PFSK-1 (cell line): ENCODE measurements around the gene TRAPPC11.

Experiments used
- FOXP2 ChIP-seq: optimal IDR thresholded peaks from 2 replicates; pipeline ENCODE3; 2011; ENCODE audit warnings: borderline replicate concordance, control low read depth, inconsistent platforms; ENCODE audit not compliant: insufficient read depth; ENCODE audit errors: extremely low read length, extremely low read depth
- POLR2AphosphoS5 ChIP-seq: IDR thresholded peaks from 2 replicates; pipeline ENCODE4 v1.6.1; 2012; ENCODE audit warnings: low read depth, mild to moderate bottlenecking, control low read depth, low read length, moderate library complexity
- SIN3A ChIP-seq: IDR thresholded peaks from 2 replicates; pipeline ENCODE4 v1.6.1; 2012; ENCODE audit warnings: mild to moderate bottlenecking, low read length, moderate library complexity, borderline replicate concordance; ENCODE audit not compliant: insufficient read depth
- TAF1 ChIP-seq: IDR thresholded peaks from 2 replicates; pipeline ENCODE4 v1.6.1; 2012; ENCODE audit warnings: low read length, control low read depth, borderline replicate concordance; ENCODE audit not compliant: insufficient read depth
- TF ChIP-seq, protein P1 (sequence below), 2 experiments: IDR thresholded peaks; 2 replicates each; pipeline versions ENCODE4 v1.6.1 to v1.8.0; 2011 to 2012; ENCODE audit warnings: low read depth in 2 of 2, low read length in 2 of 2, control low read depth in 1 of 2, inconsistent platforms in 1 of 2, mild to moderate bottlenecking in 1 of 2, moderate library complexity in 1 of 2; ENCODE audit not compliant: insufficient read depth in 1 of 2

The TRAPPC11 gene

GRCh38 chr4:183733181-183733580 lies 74.1 kb downstream of the TRAPPC11 start:
- TF ChIP-seq FOXP2 (no peak), POLR2AphosphoS5 (no peak)

DNA sequence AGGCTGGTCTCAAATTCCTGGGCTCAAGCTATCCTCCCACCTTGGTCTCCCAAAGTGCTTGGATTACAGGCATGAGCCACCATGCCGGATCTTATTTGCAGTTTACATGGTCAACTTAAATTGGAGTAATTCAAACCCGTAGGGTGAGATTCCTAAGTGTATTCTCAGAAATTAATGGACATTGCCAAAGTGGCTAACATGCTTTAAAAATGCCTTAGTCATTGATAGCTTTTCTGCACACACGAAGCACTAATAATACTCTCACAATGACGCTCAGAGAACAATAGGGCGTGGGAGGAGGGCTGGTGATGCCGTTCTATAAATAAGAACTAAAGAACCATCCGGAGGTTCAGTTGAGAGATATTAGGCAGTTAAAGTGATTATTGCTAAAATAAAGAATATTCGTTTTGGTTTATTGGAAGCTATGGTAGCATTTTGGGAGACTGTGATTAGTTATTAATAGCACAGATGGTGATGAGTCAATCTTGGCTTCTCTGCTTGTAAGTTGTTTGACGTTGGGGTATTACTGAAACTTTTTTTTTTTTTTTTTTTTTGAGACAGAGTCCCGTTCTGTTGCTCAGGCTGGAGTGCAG lies 79.1 kb downstream of the TRAPPC11 start:
- TF ChIP-seq SIN3A (no peak), TAF1 (no peak), POLR2AphosphoS5 (no peak), FOXP2 (no peak)
- TF ChIP-seq, protein P1, sequence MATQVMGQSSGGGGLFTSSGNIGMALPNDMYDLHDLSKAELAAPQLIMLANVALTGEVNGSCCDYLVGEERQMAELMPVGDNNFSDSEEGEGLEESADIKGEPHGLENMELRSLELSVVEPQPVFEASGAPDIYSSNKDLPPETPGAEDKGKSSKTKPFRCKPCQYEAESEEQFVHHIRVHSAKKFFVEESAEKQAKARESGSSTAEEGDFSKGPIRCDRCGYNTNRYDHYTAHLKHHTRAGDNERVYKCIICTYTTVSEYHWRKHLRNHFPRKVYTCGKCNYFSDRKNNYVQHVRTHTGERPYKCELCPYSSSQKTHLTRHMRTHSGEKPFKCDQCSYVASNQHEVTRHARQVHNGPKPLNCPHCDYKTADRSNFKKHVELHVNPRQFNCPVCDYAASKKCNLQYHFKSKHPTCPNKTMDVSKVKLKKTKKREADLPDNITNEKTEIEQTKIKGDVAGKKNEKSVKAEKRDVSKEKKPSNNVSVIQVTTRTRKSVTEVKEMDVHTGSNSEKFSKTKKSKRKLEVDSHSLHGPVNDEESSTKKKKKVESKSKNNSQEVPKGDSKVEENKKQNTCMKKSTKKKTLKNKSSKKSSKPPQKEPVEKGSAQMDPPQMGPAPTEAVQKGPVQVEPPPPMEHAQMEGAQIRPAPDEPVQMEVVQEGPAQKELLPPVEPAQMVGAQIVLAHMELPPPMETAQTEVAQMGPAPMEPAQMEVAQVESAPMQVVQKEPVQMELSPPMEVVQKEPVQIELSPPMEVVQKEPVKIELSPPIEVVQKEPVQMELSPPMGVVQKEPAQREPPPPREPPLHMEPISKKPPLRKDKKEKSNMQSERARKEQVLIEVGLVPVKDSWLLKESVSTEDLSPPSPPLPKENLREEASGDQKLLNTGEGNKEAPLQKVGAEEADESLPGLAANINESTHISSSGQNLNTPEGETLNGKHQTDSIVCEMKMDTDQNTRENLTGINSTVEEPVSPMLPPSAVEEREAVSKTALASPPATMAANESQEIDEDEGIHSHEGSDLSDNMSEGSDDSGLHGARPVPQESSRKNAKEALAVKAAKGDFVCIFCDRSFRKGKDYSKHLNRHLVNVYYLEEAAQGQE (IDR thresholded peaks at IDR 0.05; ENCODE audit: insufficient read depth in 1 of 2, low read depth in 2 of 2, low read length in 2 of 2) = no peak

DNA sequence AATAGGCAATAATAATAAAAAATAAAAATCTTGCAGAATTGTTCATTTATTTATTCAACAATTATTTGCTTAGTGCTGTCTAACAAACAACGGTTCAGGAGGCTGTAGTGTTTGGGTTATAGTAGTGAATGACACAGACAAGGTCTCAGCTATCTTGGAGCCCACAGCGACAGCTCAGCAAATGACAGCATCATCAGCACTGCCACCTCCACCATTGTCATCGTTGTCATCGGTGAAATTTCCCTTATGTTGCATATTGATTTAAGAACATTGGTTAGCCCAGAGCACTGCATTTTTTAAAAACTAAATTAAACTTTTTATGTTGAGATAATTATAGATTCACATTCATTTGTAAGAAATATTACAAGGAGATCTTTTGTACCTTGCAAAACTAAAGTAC lies 79.9 kb downstream of the TRAPPC11 start:
- no peak for TF ChIP-seq FOXP2
- no peak for TF ChIP-seq SIN3A
- TF ChIP-seq POLR2AphosphoS5 = no peak
- TF ChIP-seq, protein P1 (IDR thresholded peaks at IDR 0.05; ENCODE audit: insufficient read depth in 1 of 2, low read depth in 2 of 2, low read length in 2 of 2) = no peak
- no peak for TF ChIP-seq TAF1

GRCh38 chr4:183746305-183747229 lies 87.5 kb downstream of the TRAPPC11 start:
- TF ChIP-seq POLR2AphosphoS5 (no peak), FOXP2 (no peak), TAF1 (no peak)
- TF ChIP-seq, protein P1 (IDR thresholded peaks at IDR 0.05; ENCODE audit: insufficient read depth in 1 of 2, low read depth in 2 of 2, low read length in 2 of 2) = no peak

DNA sequence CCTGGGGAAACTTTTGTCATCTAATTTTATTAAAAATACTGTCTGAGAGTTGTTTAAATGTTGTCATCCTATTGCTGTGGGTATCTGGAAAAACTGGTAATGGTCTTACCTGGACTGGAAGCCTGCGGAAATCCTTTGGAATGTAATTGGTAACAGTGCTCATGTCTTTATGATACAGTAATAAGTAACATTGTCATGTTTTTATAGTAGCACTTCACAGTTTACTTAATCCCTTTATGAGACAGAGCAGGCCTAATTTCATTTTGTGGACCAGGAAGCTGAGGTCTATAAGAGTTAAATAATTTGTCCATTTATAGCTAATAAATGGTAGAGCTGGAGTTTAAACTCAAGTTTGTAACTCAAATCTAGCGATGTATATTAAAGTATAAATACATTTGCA lies 88.3 kb downstream of the TRAPPC11 start:
- TF ChIP-seq FOXP2 = no peak
- no peak for TF ChIP-seq SIN3A
- TF ChIP-seq TAF1 = no peak
- TF ChIP-seq POLR2AphosphoS5 = no peak
- TF ChIP-seq, protein P1 (IDR thresholded peaks at IDR 0.05; ENCODE audit: insufficient read depth in 1 of 2, low read depth in 2 of 2, low read length in 2 of 2) = no peak
